Lower leg skin (tissue), 3 donors: ENCODE results near the gene EMP2.

ENCODE experiments used
- CTCF ChIP-seq, 3 donors: fragments of 450-650 bp; IDR thresholded peaks; one replicate each; pipeline ENCODE4 v1.5.1; 2016; ENCODE audit warnings: antibody characterized with exemption in 3 of 3, mild to moderate bottlenecking in 3 of 3, moderate library complexity in 2 of 3
- POLR2A ChIP-seq, 2 donors: fragments of 450-650 bp; IDR thresholded peaks; one replicate each; pipeline ENCODE4 v1.6.1; 2016 to 2017; ENCODE audit warnings: antibody characterized with exemption in 2 of 2, mild to moderate bottlenecking in 1 of 2, moderate library complexity in 1 of 2

- TF ChIP-seq CTCF (IDR thresholded peaks at IDR 0.05) (no peak), POLR2A (IDR thresholded peaks at IDR 0.05) (no peak)
These were observed 68.6 kb downstream of the EMP2 start for GRCh38 chr16:10511829-10512228.
